Activated CD8-positive, alpha-beta T cell treated with anti-CD3 and anti-CD28 coated beads for 36 hours (primary cell): ENCODE measurements around the gene CALCOCO2. TPM values are rescaled to one million over a fixed set of nuclear protein-coding genes. Genes with fewer than 3 reads are reported as not detected.

ENCODE experiments used
- ATAC-seq: fragments of 200-7000 bp; cut with Tn5 transposase; one replicate; pipeline ENCODE4 v1.10.0; 2021; ENCODE audit warnings: mild to moderate bottlenecking, moderate library complexity
- CTCF ChIA-PET: fragments of 350-600 bp; sonication (Branson Sonifier 250); formaldehyde crosslinking; loops from one replicate; lab custom pipeline; 2021; ENCODE audit warnings: antibody characterized with exemption; lab: Charles Lee
- POLR2A ChIA-PET: fragments of 350-600 bp; sonication (Branson Sonifier 250); formaldehyde crosslinking; loops from one replicate; lab custom pipeline; 2021; ENCODE audit warnings: antibody characterized with exemption; lab: Charles Lee
- DNase-seq: peaks from one replicate; pipeline ENCODE4 v3.0.0-alpha.2; 2020
- H3K27ac Mint-ChIP-seq: one replicate; pipeline ENCODE4 v1.8.0; 2021; ENCODE audit warnings: mild to moderate bottlenecking, mixed read lengths
- H3K27me3 Mint-ChIP-seq: one replicate; pipeline ENCODE4 v1.8.0; 2021; ENCODE audit warnings: mixed read lengths
- H3K36me3 Mint-ChIP-seq: one replicate; pipeline ENCODE4 v1.8.0; 2021; ENCODE audit warnings: low read depth, mixed read lengths
- H3K4me1 Mint-ChIP-seq: one replicate; pipeline ENCODE4 v1.8.0; 2021; ENCODE audit warnings: low read depth, mixed read lengths
- H3K4me3 Mint-ChIP-seq: one replicate; pipeline ENCODE4 v1.8.0; 2021; ENCODE audit warnings: mild to moderate bottlenecking, moderate library complexity, mixed read lengths
- H3K9me3 Mint-ChIP-seq: one replicate; pipeline ENCODE4 v1.8.0; 2021; ENCODE audit warnings: mixed read lengths
- intact Hi-C: fragments of 100-400 bp; cut with micrococcal nuclease; formaldehyde crosslinking; loops from one replicate; pipeline ENCODE4 v1.10.0; 2022
- total RNA-seq, 2 experiments: library from RNA; stranded (reverse); gene quantifications; one replicate each; pipeline ENCODE4 v1.2.3, GENCODE V29; 2021
- TF ChIP-seq, protein P1 (sequence below): fragments of 200-600 bp; IDR thresholded peaks from one replicate; pipeline ENCODE4 v1.8.0; 2022; ENCODE audit warnings: antibody characterized with exemption, mild to moderate bottlenecking

CALCOCO2 gene
- total RNA-seq, 2 experiments from 2014 or later = 69.2 to 73.1 TPM

DNA sequence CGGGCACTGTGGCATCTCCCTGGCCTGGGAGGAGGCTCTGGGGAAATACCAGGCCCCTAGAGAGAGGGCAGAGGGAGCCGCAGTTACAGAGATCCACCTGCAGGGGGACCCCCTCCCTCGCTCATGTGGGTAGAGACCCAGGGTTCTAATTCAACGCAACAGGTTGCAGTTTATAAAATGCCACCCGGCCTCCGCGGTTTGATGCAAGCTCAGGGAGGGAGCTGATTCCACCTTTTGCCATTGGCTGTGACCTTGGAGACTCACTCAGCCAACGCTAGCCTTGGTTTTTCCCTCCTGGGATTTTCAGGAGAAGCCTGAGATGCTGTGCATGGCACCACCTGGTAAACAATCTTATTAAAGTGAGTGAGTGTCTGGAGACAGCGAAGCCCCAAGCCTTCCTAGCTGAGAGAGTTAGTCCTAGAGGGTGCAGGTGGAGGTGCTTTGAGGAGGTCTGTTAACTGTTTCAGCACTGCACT, 25.9 kb upstream of the CALCOCO2 start:
- TF ChIP-seq, protein P1, sequence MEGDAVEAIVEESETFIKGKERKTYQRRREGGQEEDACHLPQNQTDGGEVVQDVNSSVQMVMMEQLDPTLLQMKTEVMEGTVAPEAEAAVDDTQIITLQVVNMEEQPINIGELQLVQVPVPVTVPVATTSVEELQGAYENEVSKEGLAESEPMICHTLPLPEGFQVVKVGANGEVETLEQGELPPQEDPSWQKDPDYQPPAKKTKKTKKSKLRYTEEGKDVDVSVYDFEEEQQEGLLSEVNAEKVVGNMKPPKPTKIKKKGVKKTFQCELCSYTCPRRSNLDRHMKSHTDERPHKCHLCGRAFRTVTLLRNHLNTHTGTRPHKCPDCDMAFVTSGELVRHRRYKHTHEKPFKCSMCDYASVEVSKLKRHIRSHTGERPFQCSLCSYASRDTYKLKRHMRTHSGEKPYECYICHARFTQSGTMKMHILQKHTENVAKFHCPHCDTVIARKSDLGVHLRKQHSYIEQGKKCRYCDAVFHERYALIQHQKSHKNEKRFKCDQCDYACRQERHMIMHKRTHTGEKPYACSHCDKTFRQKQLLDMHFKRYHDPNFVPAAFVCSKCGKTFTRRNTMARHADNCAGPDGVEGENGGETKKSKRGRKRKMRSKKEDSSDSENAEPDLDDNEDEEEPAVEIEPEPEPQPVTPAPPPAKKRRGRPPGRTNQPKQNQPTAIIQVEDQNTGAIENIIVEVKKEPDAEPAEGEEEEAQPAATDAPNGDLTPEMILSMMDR = peak; percentile 98
- POLR2A ChIA-PET = interaction anchor here (1.3 kb wide), 1 partner anchor 74 kb away, joined by 4 read pairs; no protein-coding TSS in a partner anchor
- peak; percentile 100 for ATAC-seq
- CTCF ChIA-PET = interaction anchor here (0.6 to 18.1 kb wide), 42 partner anchors 8 to 250 kb away, joined by 3 to 614 read pairs (median 4); partner anchors contain the start of genes CALCOCO2, PRAC2 and TTLL6
- no peak overlapping the region for H3K27ac Mint-ChIP-seq
- no peaks in the 10 kb centered on the region for H3K36me3 Mint-ChIP-seq
- H3K4me1 Mint-ChIP-seq = no peaks in the 10 kb centered on the region
- H3K27me3 Mint-ChIP-seq = peaks cover 6% of the 10 kb centered on the region
- H3K9me3 Mint-ChIP-seq = no peaks in the 10 kb centered on the region
- intact Hi-C loops = loop anchor here (1.0 to 10.0 kb wide), 2 partner anchors 74 to 230 kb away; no protein-coding TSS in a partner anchor
- H3K4me3 Mint-ChIP-seq = no peak overlapping the region
- peak; percentile 75 for DNase-seq

- ChIA-PET CTCF (interaction anchor here (1.0 to 18.1 kb wide), 3 partner anchors 36 to 85 kb away, joined by 4 to 614 read pairs (median 14); no protein-coding TSS in a partner anchor), POLR2A (no interaction called here)
- TF ChIP-seq, protein P1 = no peak
- Mint-ChIP-seq H3K27me3 (peaks cover 2% of the 10 kb centered on the region), H3K4me3 (no peak overlapping the region), H3K4me1 (no peaks in the 10 kb centered on the region), H3K36me3 (no peaks in the 10 kb centered on the region), H3K27ac (no peak overlapping the region), H3K9me3 (no peaks in the 10 kb centered on the region)
- no peak for DNase-seq
- intact Hi-C loops = loop anchor here (10.0 kb wide), 1 partner anchor 226 kb away; no protein-coding TSS in a partner anchor
- ATAC-seq = no peak
These were observed 21.7 kb upstream of the CALCOCO2 start for GRCh38 chr17:48809182-48809581.

DNA sequence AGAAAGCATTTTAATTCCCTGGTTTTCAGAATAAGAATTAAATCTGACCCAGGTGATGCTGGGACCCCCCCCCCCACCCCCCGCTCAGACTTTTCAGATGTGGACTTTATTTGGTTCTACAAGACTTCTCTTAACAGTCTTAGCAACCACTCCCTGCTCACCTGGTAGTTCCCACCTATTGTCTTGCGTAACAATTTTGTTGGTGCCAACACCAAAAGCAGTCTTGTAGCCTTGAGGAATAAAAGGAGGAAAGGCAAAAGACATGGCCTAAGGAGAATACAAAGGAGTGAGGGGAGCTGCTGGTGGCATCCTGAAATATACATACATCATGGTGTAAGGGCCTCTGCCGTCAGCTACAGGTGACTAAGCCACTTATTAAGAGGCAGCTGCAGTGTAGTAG, 18.8 kb upstream of the CALCOCO2 start:
- intact Hi-C loops = no loop called here
- Mint-ChIP-seq H3K9me3 (no peaks in the 10 kb centered on the region), H3K4me1 (peaks cover 13% of the 10 kb centered on the region), H3K27me3 (peaks cover 21% of the 10 kb centered on the region), H3K27ac (no peak overlapping the region), H3K4me3 (no peak overlapping the region), H3K36me3 (no peaks in the 10 kb centered on the region)
- ATAC-seq (no peak), DNase-seq (no peak)
- ChIA-PET POLR2A (no interaction called here), CTCF (interaction anchor here (0.8 to 18.1 kb wide), 12 partner anchors 8 to 221 kb away, joined by 3 to 614 read pairs (median 6); partner anchors contain the start of gene PRAC2)
- TF ChIP-seq, protein P1 = no peak

GRCh38 chr17:48814504-48814903, 16.3 kb upstream of the CALCOCO2 start:
- no peaks in the 10 kb centered on the region for H3K9me3 Mint-ChIP-seq
- ATAC-seq (no peak), DNase-seq (peak; percentile 63)
- peaks cover 18% of the 10 kb centered on the region for H3K4me1 Mint-ChIP-seq
- peaks cover 38% of the 10 kb centered on the region for H3K27me3 Mint-ChIP-seq
- CTCF ChIA-PET = interaction anchor here (0.7 to 18.1 kb wide), 14 partner anchors 10 to 221 kb away, joined by 3 to 614 read pairs (median 6); no protein-coding TSS in a partner anchor
- no peaks in the 10 kb centered on the region for H3K36me3 Mint-ChIP-seq
- H3K27ac Mint-ChIP-seq = no peak overlapping the region
- no peak overlapping the region for H3K4me3 Mint-ChIP-seq
- TF ChIP-seq, protein P1 = peak; percentile 75
- intact Hi-C loops = loop anchor here (2.0 kb wide), 1 partner anchor 64 kb away; no protein-coding TSS in a partner anchor
- POLR2A ChIA-PET = no interaction called here

DNA sequence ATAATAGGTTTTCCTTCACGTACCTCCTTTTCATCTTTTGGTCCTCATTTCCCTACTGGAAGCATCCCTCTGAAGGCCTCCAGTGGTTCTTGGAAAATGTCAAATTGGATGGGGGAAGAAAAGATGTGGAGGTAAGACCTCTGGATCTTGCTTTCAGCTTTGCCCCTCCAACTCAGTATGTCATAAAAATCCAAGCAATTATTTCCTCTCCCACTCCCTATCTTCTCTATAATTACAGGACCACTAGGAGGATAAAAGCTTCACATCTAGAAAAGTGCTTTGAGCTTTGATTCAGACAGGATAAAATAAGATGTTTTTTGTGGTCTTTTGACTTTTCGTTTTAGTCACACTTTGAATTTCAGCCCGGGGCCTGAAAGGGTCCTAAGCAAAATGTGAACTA, 15.5 kb upstream of the CALCOCO2 start:
- intact Hi-C loops = loop anchor here (2.0 kb wide), 1 partner anchor 63 kb away; no protein-coding TSS in a partner anchor
- DNase-seq = peak; percentile 16
- Mint-ChIP-seq H3K27me3 (peaks cover 42% of the 10 kb centered on the region), H3K36me3 (no peaks in the 10 kb centered on the region), H3K9me3 (no peaks in the 10 kb centered on the region), H3K4me1 (peaks cover 18% of the 10 kb centered on the region), H3K4me3 (no peak overlapping the region), H3K27ac (no peak overlapping the region)
- ChIA-PET POLR2A (interaction anchor here (0.6 kb wide), 1 partner anchor 22 kb away, joined by 3 read pairs; no protein-coding TSS in a partner anchor), CTCF (interaction anchor here (0.7 to 18.1 kb wide), 18 partner anchors 10 to 220 kb away, joined by 3 to 614 read pairs (median 6); no protein-coding TSS in a partner anchor)
- TF ChIP-seq, protein P1 = no peak
- no peak for ATAC-seq
